Measurements from ENCODE around the gene GPC5. TPM values are rescaled to one million over a fixed set of nuclear protein-coding genes. Genes with fewer than 3 reads are reported as not detected.

Gene GPC5
- total RNA-seq, 2 experiments from 2014 or later = 2.4 TPM; not detected in 1

- intact Hi-C loops (cut with micrococcal nuclease; ENCODE audit: unreplicated experiment) = no loop called here
- H3K27ac ChIP-seq (ENCODE audit: low read depth, low read length, poor library complexity, severe bottlenecking) = no peak overlapping the region
- H3K4me3 ChIP-seq (ENCODE audit: low read depth, low read length, poor library complexity, severe bottlenecking) = no peak overlapping the region
- no peaks in the 10 kb centered on the region for H3K9me2 ChIP-seq (ENCODE audit: insufficient read depth, low read length)
- ChIA-PET POLR2A (interaction anchor here (0.7 to 2.1 kb wide), 12 partner anchors 10 to 207 kb away, joined by 3 to 23 read pairs (median 4); no protein-coding TSS in a partner anchor), CTCF (ENCODE audit: unreplicated experiment) (no interaction called here)
- DNase-seq (ENCODE audit: low spot score) = no peak
- no peak overlapping the region for H3K4me2 ChIP-seq (ENCODE audit: low read length)
- no TSS peak for BruUV-seq (replicated peaks)
- no peaks in the 10 kb centered on the region for H3K79me2 ChIP-seq (ENCODE audit: insufficient read depth, low read depth, low read length)
- no peaks in the 10 kb centered on the region for H4K20me1 ChIP-seq (ENCODE audit: insufficient read depth, low read length)
- TF ChIP-seq CTCF (conservative IDR thresholded peaks at IDR 0.05; ENCODE audit: low read length) (no peak), EZH2phosphoT487 (IDR thresholded peaks at IDR 0.05; ENCODE audit: borderline replicate concordance, low read depth, low read length) (no peak)
- H3K4me1 ChIP-seq (ENCODE audit: insufficient read depth, low read length, poor library complexity, severe bottlenecking) = no peaks in the 10 kb centered on the region
- no peaks in the 10 kb centered on the region for H3K36me3 ChIP-seq (ENCODE audit: insufficient read depth, low read length)
- H2AFZ ChIP-seq (ENCODE audit: low read length) = no peak overlapping the region
- H3K9me3 ChIP-seq (ENCODE audit: low read length) = no peaks in the 10 kb centered on the region
Observed at GRCh38 chr13:92415781-92416180, 1017.4 kb downstream of the GPC5 start.

GRCh38 chr13:92418818-92419412, 1020.5 kb downstream of the GPC5 start:
- no peaks in the 10 kb centered on the region for H3K9me3 ChIP-seq (ENCODE audit: low read length)
- intact Hi-C loops (cut with micrococcal nuclease; ENCODE audit: unreplicated experiment) = no loop called here
- no peak overlapping the region for H3K27ac ChIP-seq (ENCODE audit: low read depth, low read length, poor library complexity, severe bottlenecking)
- BruUV-seq (replicated peaks) = no TSS peak
- H3K4me3 ChIP-seq (ENCODE audit: low read depth, low read length, poor library complexity, severe bottlenecking) = no peak overlapping the region
- H2AFZ ChIP-seq (ENCODE audit: low read length) = no peak overlapping the region
- no peaks in the 10 kb centered on the region for H4K20me1 ChIP-seq (ENCODE audit: insufficient read depth, low read length)
- no peaks in the 10 kb centered on the region for H3K9me2 ChIP-seq (ENCODE audit: insufficient read depth, low read length)
- H3K79me2 ChIP-seq (ENCODE audit: insufficient read depth, low read depth, low read length) = no peaks in the 10 kb centered on the region
- CTCF ChIA-PET (ENCODE audit: unreplicated experiment) = no interaction called here
- DNase-seq (ENCODE audit: low spot score) = no peak
- POLR2A ChIA-PET = interaction anchor here (0.5 to 2.3 kb wide), 12 partner anchors 10 to 1812 kb away, joined by 3 to 9 read pairs (median 3); no protein-coding TSS in a partner anchor
- no peaks in the 10 kb centered on the region for H3K36me3 ChIP-seq (ENCODE audit: insufficient read depth, low read length)
- no peak for TF ChIP-seq CTCF (conservative IDR thresholded peaks at IDR 0.05; ENCODE audit: low read length)
- TF ChIP-seq EZH2phosphoT487 (IDR thresholded peaks at IDR 0.05; ENCODE audit: borderline replicate concordance, low read depth, low read length) = no peak
- H3K4me1 ChIP-seq (ENCODE audit: insufficient read depth, low read length, poor library complexity, severe bottlenecking) = no peaks in the 10 kb centered on the region
- no peak overlapping the region for H3K4me2 ChIP-seq (ENCODE audit: low read length)

- H3K4me2 ChIP-seq (ENCODE audit: low read length) = no peak overlapping the region
- H3K27ac ChIP-seq (ENCODE audit: low read depth, low read length, poor library complexity, severe bottlenecking) = no peak overlapping the region
- H2AFZ ChIP-seq (ENCODE audit: low read length) = no peak overlapping the region
- H3K4me3 ChIP-seq (ENCODE audit: low read depth, low read length, poor library complexity, severe bottlenecking) = no peak overlapping the region
- no peaks in the 10 kb centered on the region for H4K20me1 ChIP-seq (ENCODE audit: insufficient read depth, low read length)
- intact Hi-C loops (cut with micrococcal nuclease; ENCODE audit: unreplicated experiment) = no loop called here
- no peak for DNase-seq (ENCODE audit: low spot score)
- POLR2A ChIA-PET = interaction anchor here (0.6 to 0.9 kb wide), 4 partner anchors 8 to 447 kb away, joined by 3 read pairs; no protein-coding TSS in a partner anchor
- CTCF ChIA-PET (ENCODE audit: unreplicated experiment) = no interaction called here
- H3K4me1 ChIP-seq (ENCODE audit: insufficient read depth, low read length, poor library complexity, severe bottlenecking) = no peaks in the 10 kb centered on the region
- TF ChIP-seq EZH2phosphoT487 (IDR thresholded peaks at IDR 0.05; ENCODE audit: borderline replicate concordance, low read depth, low read length) (no peak), CTCF (conservative IDR thresholded peaks at IDR 0.05; ENCODE audit: low read length) (no peak)
- peaks cover 2% of the 10 kb centered on the region; the same call in 1 of the 2 replicates for H3K9me2 ChIP-seq (ENCODE audit: insufficient read depth, low read length)
- H3K36me3 ChIP-seq (ENCODE audit: insufficient read depth, low read length) = no peaks in the 10 kb centered on the region
- BruUV-seq (replicated peaks) = no TSS peak
- 0 out of 2 replicates have a peak, but pooled peaks cover 3% of the 10 kb centered on the region for H3K9me3 ChIP-seq (ENCODE audit: low read length)
- H3K79me2 ChIP-seq (ENCODE audit: insufficient read depth, low read depth, low read length) = no peaks in the 10 kb centered on the region
Observed at GRCh38 chr13:92429231-92429630, 1030.8 kb downstream of the GPC5 start.

Measured in OCI-LY7 (cell line).